UCSD-AML1 (cell line): ENCODE results near the gene NLRC3.

Source experiments
- DNase-seq: peaks from one replicate; lab custom pipeline; 2025; ENCODE audit not compliant: unreplicated experiment; lab: John Stamatoyannopoulos, UW

Gene NLRC3

DNA sequence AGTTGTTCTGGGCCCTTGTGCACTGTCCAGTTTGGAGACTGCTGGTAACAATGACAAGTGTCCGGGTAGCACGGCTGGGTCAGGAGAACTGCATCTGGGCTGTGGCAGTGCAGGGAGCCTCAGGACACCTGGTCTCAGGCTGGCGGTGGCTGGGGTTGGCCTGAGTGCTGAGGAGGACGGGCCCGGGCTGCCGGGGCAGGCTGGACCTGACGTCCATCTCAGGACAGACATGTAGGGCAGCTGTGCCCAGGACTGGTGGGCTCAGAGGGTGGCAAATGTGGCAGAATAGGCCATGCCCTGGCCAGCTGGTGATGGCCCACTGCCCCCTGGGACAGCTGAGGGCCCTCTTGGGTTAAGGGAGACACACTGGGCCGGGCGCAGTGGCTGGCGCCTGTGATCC lies 4.2 kb upstream of the NLRC3 start:
- DNase-seq = no peak

DNA sequence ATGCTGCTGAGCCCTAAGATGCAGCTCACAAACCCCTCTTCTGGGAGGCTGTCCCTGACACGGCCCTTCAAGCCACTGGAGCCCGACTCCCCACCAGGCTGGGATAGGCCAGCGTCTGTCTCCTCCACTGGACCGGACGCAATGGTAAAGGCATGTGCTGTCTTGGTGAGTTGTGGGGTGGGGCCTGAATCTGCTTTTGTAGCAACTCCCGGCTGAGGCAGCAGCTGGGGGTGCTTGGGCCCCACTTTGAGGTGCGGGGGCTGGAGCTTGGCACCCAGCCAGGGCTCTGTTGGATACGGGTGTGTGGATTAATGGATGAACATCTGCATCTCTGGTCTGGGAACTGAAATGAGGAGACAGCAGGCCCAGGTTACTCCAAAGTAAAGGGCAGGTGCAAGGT lies 3.5 kb upstream of the NLRC3 start:
- no peak for DNase-seq

DNA sequence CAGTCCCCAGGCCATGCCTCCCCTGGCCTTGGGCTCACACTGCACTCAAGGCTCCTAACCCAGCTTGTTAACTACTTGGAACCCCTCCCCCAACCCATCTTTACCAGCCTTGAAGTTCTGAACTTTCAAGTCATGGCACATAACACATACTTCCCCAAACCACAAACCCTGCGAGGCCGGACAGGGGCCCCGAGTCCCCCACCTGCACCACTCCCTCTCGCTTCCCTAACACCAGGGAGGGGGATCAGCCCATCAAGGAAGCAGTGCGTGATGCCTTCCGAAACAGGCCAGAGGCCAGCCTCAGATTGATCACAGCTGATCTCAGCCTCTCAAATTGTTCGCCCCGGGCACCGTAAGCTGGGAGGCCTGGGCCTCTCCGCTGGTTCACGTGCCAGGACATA lies 3.0 kb upstream of the NLRC3 start:
- DNase-seq = peak; percentile 71

DNA sequence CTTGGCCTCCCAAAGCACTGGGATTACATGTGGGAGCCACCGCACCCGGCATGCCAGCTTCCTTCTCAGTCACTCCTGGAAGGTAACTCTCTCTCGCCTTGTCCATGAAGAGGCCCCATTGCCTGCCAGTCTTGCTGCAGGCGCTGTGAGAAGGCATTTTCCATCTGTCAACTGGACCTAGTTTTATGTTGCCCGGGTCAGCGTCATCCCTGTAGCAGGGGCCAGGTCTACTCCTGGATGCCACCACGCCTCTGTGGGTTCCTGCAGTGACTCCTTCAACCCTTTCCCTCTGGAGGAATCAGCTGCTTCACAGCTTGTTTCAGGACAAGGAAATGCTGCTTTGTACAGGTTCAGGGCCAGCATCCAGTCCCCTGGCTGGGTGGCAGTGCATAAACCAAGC lies 2.6 kb upstream of the NLRC3 start:
- no peak for DNase-seq

DNA sequence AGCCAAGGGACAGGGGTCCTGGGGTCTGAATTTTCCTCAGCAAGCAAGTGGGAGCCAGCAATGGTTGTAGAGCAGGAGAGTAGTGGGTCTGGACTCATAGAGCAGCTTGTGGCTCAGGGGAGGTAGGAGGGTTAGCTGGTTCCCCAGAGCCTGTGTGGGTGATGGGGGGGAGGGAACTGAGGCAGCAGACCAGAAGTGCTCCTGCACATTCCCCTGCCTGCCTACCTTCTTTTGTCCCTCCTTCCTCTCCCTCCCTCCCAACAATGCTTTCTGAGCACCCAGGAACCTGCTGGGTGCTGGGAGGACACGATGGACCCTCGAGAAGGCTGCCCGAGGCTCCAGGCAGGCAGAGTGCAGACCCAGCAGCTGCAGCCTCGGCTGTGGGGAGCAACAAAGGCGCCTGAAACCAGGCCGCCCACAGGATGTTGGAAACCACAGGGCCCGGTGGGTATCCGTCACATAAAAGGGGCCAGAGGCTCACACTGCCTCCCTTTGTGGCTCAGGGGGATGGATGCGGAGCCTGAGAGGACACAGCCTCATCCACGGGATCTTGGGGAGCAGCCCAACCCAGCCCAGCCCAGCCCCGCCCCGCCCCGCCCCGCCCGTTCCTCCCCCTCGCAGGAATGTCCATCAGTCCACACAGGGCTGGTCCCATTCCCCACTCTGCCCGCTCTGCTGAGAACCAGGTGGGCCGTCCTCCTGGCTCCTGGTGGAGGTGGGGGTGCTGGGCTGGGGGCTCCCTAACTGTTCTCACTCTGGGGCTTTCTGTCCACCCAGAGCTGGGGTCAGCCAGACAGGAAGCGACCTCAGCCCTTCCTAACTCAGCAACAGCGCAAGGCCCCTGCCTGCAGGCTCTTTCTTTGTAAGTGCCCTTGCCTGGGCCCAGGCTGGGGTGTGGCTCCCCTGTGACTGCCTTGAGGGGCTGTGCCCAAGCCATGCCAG lies 1.7 kb upstream of the NLRC3 start:
- peak; percentile 81 for DNase-seq

DNA sequence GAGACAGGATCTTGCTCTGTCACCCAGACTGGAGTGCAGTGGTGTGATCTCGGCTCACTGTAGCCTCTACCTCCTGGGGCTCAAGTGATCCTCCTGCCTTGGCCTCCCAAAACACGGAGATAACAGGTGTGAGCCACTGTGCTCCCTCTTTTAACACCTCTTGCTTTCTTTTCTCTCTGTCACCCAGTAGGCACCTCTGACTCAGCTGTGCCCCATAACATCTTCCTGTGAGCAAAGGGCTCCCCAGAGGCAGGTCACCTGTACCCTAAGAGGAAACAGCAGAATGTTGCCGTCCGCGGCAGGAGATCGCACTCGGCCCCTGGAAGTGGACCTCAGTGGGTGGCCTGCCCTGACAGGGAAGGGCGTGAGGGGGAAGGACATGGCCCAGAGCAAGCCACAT lies 918 bp upstream of the NLRC3 start:
- DNase-seq = no peak

DNA sequence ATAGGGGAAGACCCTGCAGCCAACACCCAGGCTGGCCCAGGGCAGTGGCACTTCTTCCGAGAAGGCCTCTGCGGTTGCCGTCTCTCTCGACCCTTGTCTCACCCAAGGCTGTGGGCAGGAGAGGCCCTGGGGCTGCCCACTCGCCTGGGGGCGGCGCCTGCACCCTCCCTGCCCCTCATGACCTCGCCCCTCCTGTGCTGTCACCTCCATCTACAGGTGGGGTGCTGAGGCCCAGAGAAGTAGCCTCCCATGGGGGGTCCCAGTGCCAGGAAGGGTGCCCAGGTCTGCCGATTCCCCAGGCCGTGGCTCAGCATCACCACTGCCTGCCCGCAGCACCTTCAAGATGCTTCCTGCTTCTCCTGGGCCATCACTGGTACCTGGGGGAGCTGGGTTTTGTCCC lies 992 bp downstream of the NLRC3 start:
- DNase-seq = no peak

DNA sequence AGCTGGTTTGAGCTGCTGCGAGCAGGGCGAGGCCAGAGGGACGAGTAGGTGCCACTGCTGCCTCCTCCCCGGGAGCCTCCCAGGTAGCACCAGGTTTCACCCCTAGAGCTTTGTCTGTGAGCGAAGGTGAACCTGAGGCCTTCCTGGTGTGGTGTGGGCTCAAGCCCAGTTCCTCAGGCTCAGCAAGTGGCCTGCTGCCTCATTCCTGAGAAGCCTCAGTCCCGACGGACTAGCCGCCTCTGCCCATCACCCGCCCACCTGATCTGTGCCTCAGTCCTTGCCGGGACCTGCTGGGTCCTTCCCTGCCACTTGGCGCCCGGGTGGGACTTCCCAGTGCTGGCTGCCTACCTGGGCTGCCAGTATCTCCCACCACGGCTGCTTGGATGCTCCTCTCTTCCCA lies 1.7 kb downstream of the NLRC3 start:
- DNase-seq = no peak

DNA sequence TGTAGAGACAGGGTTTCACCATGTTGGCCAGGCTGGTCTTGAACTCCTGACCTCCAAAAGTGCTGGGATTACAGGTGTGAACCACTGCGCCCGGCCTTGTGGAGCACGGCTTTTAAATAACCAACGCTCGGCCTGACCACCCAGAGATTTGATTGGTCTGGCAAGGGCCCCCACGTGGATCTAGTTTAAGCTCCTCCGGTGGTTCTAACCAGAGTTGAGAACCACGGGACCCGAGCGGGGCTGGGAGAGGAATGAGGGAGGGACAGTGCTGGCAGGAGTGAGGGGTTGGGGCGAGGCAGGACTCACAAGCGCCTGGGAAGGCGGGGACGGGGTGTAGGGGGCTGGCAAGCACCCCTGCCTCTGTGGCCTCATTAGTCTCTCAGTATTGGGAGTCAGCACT lies 3.0 kb downstream of the NLRC3 start:
- DNase-seq = no peak

DNA sequence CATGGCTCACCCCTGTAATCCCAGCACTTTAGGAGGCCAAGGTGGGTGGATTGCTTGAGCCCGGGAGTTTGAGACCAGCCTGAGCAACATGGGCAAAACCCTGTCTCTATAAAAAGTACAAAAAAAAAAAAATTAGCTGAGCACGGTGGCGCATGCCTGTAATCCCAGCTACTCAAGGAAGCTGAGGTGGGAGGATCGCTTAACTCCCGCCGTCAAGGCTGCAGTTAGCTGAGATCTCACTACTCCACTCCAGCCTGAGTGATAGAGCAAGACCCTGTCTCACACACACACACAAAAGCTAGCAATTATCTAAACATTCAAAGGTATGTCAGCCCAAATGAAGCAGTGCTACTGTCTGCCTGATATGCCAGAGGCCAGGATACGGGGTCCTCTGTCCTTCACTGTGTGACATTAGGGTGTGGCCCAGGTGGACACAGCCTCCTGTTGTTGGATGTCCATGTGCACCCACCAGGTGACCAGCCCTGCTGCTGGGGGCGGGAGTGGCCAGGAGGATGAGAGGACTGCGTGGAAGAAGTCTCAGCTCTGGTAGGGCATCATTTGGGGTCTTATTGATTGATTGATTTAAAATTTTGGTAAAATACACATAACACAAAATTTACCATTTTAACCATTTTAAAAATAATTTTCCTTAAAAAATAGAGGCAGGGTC lies 3.9 kb downstream of the NLRC3 start:
- DNase-seq = no peak

DNA sequence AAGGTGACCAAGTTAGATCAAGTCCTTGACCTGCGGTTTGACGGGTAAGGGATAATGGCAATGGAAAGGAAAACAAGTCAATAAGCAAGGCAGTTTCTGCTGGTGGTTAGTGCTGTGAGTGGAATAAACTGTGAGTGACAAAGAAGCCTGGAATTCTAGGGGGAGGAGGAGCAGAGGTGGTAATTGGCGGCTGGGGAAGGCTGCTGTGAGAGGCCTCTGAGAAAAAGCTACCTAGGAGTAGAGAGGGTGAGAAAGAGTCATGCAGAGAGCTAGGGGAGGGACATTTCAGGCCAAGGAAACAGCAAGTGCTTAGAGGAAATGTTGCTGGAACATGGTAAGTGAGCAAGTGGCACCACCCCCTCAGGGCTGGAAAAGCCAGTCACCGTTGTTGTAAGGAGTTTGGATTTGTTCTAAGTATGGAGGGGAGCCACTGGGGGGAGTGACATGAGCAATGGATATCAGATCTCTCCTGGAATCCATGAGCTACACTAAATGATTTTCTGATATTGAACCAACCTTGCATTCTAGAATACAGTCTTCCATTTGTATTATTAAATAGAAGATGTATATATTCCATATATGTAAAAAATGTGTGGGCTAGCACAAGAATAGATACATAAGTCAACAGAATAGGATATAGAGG lies 6.7 kb downstream of the NLRC3 start:
- no peak for DNase-seq

DNA sequence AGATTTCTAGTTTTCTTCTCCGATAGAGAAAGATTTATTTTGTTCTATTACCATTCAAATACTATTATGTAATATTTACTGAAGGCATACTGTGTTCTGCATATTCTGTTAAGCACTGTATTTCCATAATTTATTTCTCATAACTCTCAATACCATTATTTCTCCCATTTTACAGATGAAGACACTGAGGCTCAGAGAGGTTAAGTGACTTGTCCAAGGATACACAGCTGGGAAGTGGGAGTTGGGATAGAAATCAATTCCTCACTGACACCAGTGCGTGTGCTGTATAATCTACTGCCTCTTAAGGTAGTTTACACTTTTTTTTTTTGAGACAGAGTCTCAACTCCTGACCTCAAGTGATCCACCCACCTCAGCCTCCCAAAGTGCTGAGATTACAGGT lies 7.4 kb downstream of the NLRC3 start:
- DNase-seq = no peak

DNA sequence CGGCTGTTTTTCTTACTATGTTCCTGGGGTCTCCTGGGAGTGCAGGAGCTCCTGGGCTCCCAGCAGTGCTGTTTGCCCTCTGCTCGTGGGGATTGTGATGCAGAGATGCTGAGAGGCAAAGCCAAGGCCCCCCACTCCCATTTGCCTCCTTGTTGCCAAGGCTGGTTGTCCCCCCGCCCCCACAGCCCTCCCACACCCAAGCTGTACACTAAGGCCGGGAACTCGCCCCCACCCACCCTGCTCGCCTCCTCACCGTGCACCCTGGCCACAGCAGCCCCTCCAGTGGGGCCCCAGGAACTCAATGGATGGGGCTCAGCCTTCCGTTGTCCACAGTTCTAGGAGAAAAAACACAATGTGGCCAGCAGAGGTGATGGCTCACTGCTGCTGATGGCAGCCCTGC lies 10.2 kb downstream of the NLRC3 start:
- DNase-seq = no peak

DNA sequence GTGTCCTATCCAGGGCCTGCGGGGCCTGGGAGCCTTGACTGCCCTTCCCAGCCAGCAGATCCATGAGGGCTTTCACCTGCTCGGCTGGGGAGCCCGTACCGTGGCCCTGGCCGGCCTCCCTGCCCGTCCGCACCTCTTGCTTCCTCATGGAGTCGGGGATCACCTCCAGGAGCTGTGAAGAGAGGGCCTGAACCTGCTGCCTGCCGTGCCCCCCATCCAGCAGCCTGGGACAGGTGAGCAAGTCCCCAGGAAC lies 12.4 kb downstream of the NLRC3 start:
- no peak for DNase-seq

DNA sequence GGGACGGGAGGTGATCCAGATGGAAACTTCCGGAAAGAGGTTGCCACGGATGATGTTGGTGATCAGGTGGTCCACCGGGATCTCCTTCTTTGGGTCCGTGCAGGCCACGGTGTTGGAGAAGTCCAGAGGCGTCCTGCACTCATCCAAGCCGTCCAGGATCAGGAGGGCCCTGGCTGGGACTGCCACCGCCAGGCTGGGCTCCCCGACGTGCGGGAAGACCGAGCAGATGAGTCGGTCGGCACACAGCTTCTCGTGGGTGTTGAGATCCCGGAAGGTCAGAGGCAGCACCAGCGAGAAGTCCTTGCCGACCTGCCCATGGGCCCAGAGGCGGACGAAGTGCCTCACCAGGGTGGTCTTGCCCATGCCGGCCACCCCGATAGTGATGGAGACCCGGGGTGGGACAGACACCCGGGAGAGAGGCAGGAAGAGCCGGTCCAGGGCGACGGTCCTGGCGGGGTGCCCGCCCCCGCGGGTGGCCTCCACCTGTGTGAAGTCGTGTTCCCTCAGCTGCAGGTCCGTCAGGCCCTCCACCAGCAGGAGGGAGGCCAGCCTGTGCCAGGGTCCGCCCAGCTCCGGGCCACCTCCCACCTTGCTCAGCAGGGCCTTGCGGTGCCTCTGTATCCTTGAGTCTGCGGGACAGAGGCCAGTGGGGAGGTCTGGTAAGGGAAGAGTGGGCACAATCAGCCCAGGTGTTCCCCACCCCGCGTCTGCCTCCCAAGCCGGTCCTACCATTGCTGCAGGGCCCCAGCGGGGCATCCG lies 12.9 kb downstream of the NLRC3 start:
- DNase-seq = no peak

DNA sequence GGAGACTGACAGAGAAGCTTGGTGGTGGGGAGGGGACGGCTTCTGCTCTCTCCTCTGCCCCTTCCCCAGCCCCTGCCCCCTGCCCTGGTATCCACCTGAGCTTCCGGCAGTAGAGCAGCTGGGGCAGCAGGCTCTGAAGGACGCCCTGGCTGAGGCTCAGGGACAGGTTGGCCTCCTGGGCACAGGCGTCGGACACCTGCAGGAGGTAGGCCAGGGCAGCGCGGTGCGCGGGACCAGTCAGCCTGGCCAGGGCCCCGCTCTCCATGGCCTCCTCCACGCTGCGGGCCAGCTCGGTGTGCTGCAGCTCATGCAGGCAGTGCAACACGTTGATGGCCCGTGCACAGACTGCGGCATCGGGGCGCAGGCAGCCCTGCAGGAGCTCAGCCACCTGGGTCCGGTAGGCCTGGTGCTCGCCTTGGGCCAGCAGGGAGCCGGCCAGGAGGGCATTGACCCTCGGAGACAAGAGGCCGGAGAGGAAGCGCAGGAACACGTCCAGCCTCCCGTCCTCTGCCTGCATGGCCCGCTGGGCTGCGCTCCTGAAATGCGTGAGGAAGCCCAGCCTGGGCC lies 14.2 kb downstream of the NLRC3 start:
- no peak for DNase-seq

DNA sequence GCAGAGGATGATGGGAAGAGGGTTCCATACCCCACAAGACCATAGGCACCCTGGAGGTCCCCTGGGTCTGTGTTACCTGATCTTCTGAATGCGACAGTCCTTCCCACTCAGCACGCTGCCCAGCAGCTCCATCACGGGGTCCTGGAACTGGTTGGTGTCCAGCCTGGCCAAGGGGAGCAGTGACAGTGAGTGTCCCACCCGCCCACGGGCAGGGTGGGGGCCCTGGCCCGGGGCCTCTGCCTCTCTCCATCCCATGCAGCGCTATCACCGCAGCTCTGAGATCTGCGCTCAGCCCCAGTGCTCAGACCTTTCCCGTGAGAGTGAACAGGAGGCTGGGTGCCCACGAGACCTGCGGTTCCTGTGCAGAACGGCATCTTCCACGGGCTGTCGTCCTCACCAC lies 15.6 kb downstream of the NLRC3 start:
- DNase-seq = no peak

DNA sequence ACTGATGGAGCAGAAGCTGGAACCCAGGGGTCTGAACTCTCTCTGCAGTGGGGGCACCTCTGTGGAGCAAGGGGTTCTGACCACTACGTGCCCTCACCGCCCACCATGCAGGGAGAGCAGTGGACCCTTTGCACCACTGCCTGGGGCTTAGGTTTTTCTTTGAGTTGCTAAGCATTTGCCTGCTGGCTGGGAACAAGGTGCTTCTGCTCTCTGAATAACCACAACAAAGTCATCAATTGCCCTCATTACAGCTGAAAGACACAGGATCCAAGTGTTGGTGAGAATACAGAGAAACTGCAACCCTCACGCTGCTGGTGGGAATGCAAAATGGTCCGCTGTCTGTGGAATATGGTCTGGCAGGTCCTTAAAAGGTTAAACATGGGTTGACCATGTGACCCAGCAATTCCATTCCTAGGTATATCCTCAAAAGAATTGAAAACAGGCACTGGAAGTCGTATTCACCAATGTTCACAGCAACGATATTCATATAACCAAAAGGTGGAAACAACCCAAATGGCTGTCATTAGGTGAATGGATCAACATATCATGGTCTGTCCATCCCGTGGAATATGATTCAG lies 22.8 kb downstream of the NLRC3 start:
- no peak for DNase-seq

DNA sequence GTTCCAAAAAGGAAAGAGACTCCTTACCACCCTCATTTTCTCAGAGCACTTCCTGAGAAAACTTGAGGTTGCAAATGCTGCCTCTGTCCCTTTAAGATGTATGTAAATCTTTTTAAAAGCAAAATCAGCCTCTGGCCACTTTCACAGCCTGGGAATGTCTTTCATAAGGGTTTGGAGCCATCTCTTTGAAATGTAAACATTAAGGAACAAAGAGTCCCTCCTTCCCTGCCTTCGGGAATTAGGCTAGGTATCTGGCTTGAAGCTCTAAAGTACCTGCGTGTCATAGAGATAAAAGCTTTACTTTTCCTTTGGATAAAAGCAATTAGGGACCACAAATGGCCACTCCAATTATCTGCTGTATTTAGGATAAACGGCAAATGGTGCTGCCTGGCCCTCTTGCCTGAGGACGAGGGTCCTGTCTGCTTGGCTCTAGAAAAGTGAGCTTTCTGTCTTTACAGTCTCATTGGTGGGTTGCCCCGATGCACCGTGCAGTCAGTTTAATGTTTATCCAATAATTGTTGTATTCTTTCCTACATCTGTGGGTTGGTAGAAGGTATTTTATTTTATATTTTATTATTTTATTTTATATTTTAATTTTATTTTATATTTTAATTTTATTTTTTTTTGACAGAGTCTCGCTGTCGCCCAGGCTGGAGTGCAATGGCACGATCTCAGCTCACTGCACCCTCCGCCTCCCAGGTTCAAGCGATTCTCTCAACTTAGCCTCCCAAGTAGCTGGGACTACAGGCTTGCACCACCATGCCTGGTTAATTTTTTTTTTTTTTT lies 23.9 kb downstream of the NLRC3 start:
- DNase-seq = no peak
